ENCODE measurements around the gene NFAT5. TPM values are rescaled to one million over a fixed set of nuclear protein-coding genes. Genes with fewer than 3 reads are reported as not detected.
"Not testable (repeated sequence)": the region's sequence is repeated elsewhere in the genome, so short reads cannot be mapped to it uniquely, and the experiment has no call there.

NFAT5 gene
- total RNA-seq, 4 donors from 2014 or later = 67.7 to 146 (median 80.8) TPM

- peaks cover 3% of the 10 kb centered on the region for H3K4me1 ChIP-seq
- WGBS = 94% methylated on average over 2 of the region's 2 CpGs
- no peak for DNase-seq (ENCODE audit: low spot score in 2 of 2)
- H3K27ac ChIP-seq = no peak overlapping the region
- no peak overlapping the region for H3K4me3 ChIP-seq
- TF ChIP-seq POLR2AphosphoS5 (IDR thresholded peaks at IDR 0.05) (no peak), CTCF (IDR thresholded peaks at IDR 0.05) (no peak), EP300 (IDR thresholded peaks at IDR 0.05) (no peak), POLR2A (IDR thresholded peaks at IDR 0.05) (no peak)
- H3K27me3 ChIP-seq = no peaks in the 10 kb centered on the region
- H3K9me3 ChIP-seq = no peaks in the 10 kb centered on the region
- no peaks in the 10 kb centered on the region for H3K36me3 ChIP-seq
Observed at GRCh38 chr16:69555867-69556266, 9.9 kb upstream of the NFAT5 start.

- Histone ChIP-seq H3K27me3 (no peaks in the 10 kb centered on the region), H3K4me3 (no peak overlapping the region), H3K9me3 (no peaks in the 10 kb centered on the region), H3K36me3 (no peaks in the 10 kb centered on the region), H3K27ac (no peak overlapping the region), H3K4me1 (peaks cover 7% of the 10 kb centered on the region)
- whole genome bisulfite sequencing = 94% methylated on average over 2 of the region's 2 CpGs
- no peak for TF ChIP-seq POLR2AphosphoS5 (IDR thresholded peaks at IDR 0.05)
- no peak for TF ChIP-seq CTCF (IDR thresholded peaks at IDR 0.05)
- TF ChIP-seq EP300 (IDR thresholded peaks at IDR 0.05) = no peak
- no peak for TF ChIP-seq POLR2A (IDR thresholded peaks at IDR 0.05)
- no peak for DNase-seq (ENCODE audit: low spot score in 2 of 2)
Observed at GRCh38 chr16:69559164-69559563, 6.6 kb upstream of the NFAT5 start.

GRCh38 chr16:69561367-69561766 is 4.4 kb upstream of the NFAT5 start:
- DNase-seq (ENCODE audit: low spot score in 2 of 2); H3K27me3 ChIP-seq; H3K36me3 ChIP-seq; H3K4me3 ChIP-seq; H3K9me3 ChIP-seq; H3K27ac ChIP-seq: not testable (repeated sequence)
- peaks cover 14% of the 10 kb centered on the region for H3K4me1 ChIP-seq
- WGBS = 92% methylated on average over 2 of the region's 2 CpGs

GRCh38 chr16:69561901-69562300 is 3.9 kb upstream of the NFAT5 start:
- TF ChIP-seq POLR2A (IDR thresholded peaks at IDR 0.05) = no peak
- no peak for TF ChIP-seq CTCF (IDR thresholded peaks at IDR 0.05)
- no peak for TF ChIP-seq POLR2AphosphoS5 (IDR thresholded peaks at IDR 0.05)
- TF ChIP-seq EP300 (IDR thresholded peaks at IDR 0.05) = no peak
- H3K4me3 ChIP-seq = no peak overlapping the region
- no peaks in the 10 kb centered on the region for H3K27me3 ChIP-seq
- no peak overlapping the region for H3K27ac ChIP-seq
- no peaks in the 10 kb centered on the region for H3K36me3 ChIP-seq
- peaks cover 14% of the 10 kb centered on the region for H3K4me1 ChIP-seq
- DNase-seq (ENCODE audit: low spot score in 2 of 2) = no peak
- no peaks in the 10 kb centered on the region for H3K9me3 ChIP-seq

GRCh38 chr16:69562813-69563212 is 3.0 kb upstream of the NFAT5 start:
- no peak for TF ChIP-seq POLR2A (IDR thresholded peaks at IDR 0.05)
- Histone ChIP-seq H3K4me1 (peaks cover 23% of the 10 kb centered on the region), H3K36me3 (no peaks in the 10 kb centered on the region), H3K27me3 (no peaks in the 10 kb centered on the region), H3K27ac (no peak overlapping the region), H3K9me3 (no peaks in the 10 kb centered on the region), H3K4me3 (no peak overlapping the region)
- DNase-seq (ENCODE audit: low spot score in 2 of 2) = no peak
- 92% methylated on average over 3 of the region's 3 CpGs for WGBS

- Histone ChIP-seq H3K27me3 (no peaks in the 10 kb centered on the region), H3K27ac (peak overlapping the region; percentile 15), H3K4me1 (peaks cover 34% of the 10 kb centered on the region), H3K36me3 (no peaks in the 10 kb centered on the region), H3K9me3 (no peaks in the 10 kb centered on the region), H3K4me3 (peak overlapping the region; percentile 89)
- no peak for DNase-seq (ENCODE audit: low spot score in 2 of 2)
- no peak for TF ChIP-seq CTCF (IDR thresholded peaks at IDR 0.05)
- no peak for TF ChIP-seq EP300 (IDR thresholded peaks at IDR 0.05)
- TF ChIP-seq POLR2AphosphoS5 (IDR thresholded peaks at IDR 0.05) = no peak
- TF ChIP-seq POLR2A (IDR thresholded peaks at IDR 0.05) = no peak
- WGBS = 60% methylated on average over 13 of the region's 13 CpGs
Observed at GRCh38 chr16:69563605-69564580, 1.9 kb upstream of the NFAT5 start.

All from suprapubic skin (tissue), 4 donors.